Measurements from ENCODE around the gene ARHGAP15.

DNA sequence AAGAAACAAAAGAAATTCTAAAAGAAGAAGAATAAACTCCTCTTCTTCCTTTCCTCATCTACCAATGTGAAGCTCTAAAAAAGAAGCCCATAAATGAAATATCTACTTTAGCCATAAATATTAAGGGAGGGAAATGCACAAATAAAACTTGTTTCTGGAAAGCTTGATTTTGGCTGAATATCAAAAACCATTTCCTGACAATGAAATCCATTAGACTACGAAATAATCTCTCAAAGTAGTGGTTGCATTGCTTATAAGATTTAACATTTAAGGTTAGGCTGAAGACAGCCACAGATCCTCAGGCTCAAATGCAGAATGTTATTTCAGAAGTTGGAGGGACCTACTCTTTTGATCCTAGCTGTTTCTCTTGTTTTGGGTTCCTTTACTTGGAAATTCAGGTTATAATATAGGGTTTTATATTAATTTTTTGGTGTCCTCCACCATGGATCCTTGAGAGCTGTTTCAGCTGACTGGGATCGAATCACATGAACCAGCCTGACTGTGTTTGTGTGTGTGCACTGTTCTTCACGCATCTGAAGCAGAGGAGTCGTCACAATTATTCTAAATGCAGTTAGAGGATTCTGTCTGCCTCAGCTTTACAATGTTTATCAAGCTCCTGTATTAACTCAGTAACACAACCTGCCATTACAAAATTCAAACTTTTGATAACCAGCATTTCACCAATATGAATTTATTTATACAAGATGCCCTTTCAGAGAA lies 474.8 kb downstream of the ARHGAP15 start:
- TF ChIP-seq EGR1 (IDR thresholded peaks at IDR 0.05) (no peak), NFIC (IDR thresholded peaks at IDR 0.05) (no peak)

Measured in Ishikawa (cell line).